Nephron progenitor cell (in vitro differentiated cells): ENCODE data around the gene PPFIA1.
A peak's percentile ranks its signal among the peaks of the same experiment; 100 is the strongest.

Experiments
- DNase-seq: peaks from one replicate; pipeline ENCODE4 v3.0.0; 2021
- H3K27ac Mint-ChIP-seq: 2 replicates; pipeline ENCODE4 v1.8.0; 2021; ENCODE audit warnings: mild to moderate bottlenecking, moderate library complexity, mixed read lengths
- H3K27me3 Mint-ChIP-seq: 2 replicates; pipeline ENCODE4 v1.8.0; 2021; ENCODE audit warnings: mild to moderate bottlenecking, low read depth, mixed read lengths; ENCODE audit not compliant: poor library complexity
- H3K36me3 Mint-ChIP-seq: 2 replicates; pipeline ENCODE4 v1.8.0; 2021; ENCODE audit warnings: low read depth, mixed read lengths
- H3K4me1 Mint-ChIP-seq: 2 replicates; pipeline ENCODE4 v1.8.0; 2021; ENCODE audit warnings: mixed read lengths
- H3K4me3 Mint-ChIP-seq: 2 replicates; pipeline ENCODE4 v1.8.0; 2021; ENCODE audit warnings: mild to moderate bottlenecking, moderate library complexity, mixed read lengths
- H3K9me3 Mint-ChIP-seq: 2 replicates; pipeline ENCODE4 v1.8.0; 2021; ENCODE audit warnings: mild to moderate bottlenecking, moderate library complexity, mixed read lengths
- TF ChIP-seq, protein P1 (sequence below): fragments of 200-600 bp; sonication (generic); IDR thresholded peaks from 2 replicates; pipeline ENCODE4 v1.5.0; 2021; ENCODE audit warnings: antibody characterized with exemption

The PPFIA1 gene

DNA sequence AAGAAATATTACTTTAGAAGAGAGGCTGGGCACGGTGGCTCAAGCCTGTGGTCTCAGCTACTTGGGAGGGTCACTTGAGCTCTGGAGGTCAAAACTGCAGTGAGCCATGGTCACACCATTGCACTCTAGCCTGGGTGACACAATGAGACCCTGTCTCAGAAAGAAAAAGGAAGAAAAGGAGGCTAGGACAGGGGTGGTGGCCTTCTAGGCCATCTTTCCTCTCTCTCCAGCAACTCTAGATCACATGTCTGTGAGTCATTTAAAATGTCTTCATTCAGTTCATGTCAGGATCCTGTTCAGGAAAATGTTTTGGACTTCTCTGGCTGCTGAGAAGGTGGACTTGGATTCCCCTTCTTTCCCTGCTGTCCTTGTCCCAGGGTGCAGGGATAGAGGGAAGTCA lies 53.3 kb downstream of the PPFIA1 start:
- no peak for DNase-seq
- no peaks in the 10 kb centered on the region for H3K27me3 Mint-ChIP-seq
- H3K4me1 Mint-ChIP-seq: peaks cover 24% of the 10 kb centered on the region
- H3K9me3 Mint-ChIP-seq: peaks cover 3% of the 10 kb centered on the region
- TF ChIP-seq, protein P1, sequence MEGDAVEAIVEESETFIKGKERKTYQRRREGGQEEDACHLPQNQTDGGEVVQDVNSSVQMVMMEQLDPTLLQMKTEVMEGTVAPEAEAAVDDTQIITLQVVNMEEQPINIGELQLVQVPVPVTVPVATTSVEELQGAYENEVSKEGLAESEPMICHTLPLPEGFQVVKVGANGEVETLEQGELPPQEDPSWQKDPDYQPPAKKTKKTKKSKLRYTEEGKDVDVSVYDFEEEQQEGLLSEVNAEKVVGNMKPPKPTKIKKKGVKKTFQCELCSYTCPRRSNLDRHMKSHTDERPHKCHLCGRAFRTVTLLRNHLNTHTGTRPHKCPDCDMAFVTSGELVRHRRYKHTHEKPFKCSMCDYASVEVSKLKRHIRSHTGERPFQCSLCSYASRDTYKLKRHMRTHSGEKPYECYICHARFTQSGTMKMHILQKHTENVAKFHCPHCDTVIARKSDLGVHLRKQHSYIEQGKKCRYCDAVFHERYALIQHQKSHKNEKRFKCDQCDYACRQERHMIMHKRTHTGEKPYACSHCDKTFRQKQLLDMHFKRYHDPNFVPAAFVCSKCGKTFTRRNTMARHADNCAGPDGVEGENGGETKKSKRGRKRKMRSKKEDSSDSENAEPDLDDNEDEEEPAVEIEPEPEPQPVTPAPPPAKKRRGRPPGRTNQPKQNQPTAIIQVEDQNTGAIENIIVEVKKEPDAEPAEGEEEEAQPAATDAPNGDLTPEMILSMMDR: no peak
- H3K4me3 Mint-ChIP-seq: peak overlapping the region; percentile 50
- peak overlapping the region; percentile 97 for H3K27ac Mint-ChIP-seq
- H3K36me3 Mint-ChIP-seq: peaks cover 42% of the 10 kb centered on the region

DNA sequence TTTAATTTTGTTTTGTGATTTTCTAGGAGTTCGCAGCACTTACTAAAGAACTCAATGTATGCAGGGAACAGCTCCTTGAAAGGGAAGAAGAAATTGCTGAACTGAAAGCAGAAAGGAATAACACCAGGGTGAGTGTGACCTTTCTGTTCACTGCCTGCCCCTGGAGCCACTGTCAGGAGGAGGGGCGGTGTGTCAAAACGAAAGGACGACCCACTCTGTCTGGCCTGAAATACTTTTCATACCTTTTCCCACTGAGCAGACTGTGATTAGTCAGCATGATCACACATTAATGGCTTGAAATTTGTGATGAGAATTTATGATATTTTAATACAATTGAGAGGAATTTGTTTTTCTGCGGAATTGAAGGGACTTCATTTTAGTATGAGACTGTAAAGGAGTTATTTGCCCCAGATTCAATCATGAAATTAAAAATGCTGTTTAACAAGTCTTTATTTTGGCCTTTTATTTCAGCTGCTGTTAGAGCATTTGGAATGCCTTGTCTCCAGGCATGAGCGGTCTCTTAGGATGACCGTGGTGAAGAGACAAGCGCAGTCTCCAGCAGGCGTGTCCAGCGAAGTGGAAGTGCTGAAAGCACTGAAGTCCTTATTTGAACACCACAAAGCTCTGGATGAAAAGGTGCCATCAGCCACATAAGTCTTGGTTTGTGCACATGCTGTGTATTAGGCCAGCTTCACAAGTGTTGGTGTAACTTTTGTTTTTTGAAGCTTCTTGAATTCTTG lies 54.1 kb downstream of the PPFIA1 start:
- no peak for DNase-seq
- Mint-ChIP-seq H3K4me3 (peak overlapping the region; percentile 50), H3K9me3 (peaks cover 3% of the 10 kb centered on the region), H3K36me3 (peaks cover 46% of the 10 kb centered on the region), H3K27ac (peak overlapping the region; percentile 97), H3K4me1 (peaks cover 24% of the 10 kb centered on the region), H3K27me3 (no peaks in the 10 kb centered on the region)
- TF ChIP-seq, protein P1: no peak

DNA sequence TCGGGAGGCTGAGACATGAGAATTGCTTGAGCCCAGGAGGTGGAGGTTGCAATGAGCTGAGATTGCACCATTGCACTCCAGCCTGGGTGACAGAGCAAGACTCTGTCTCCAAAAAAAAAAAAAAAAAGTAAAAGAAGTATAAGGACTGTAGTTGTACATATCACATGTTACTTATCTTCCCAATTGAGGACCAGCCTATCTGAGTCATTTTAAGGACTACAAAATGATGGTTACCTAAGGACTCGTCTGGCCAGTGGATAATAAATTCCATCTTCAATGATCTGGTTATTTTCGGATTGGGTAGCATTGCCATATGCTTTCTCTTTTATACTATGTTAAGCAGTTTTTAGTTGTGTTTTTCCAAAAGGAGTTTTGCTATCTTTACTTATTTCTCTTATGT lies 55.3 kb downstream of the PPFIA1 start:
- H3K36me3 Mint-ChIP-seq: peaks cover 58% of the 10 kb centered on the region
- H3K9me3 Mint-ChIP-seq: peaks cover 3% of the 10 kb centered on the region
- no peak overlapping the region for H3K27ac Mint-ChIP-seq
- TF ChIP-seq, protein P1: no peak
- DNase-seq: no peak
- peaks cover 24% of the 10 kb centered on the region for H3K4me1 Mint-ChIP-seq
- no peak overlapping the region for H3K4me3 Mint-ChIP-seq
- no peaks in the 10 kb centered on the region for H3K27me3 Mint-ChIP-seq

- Mint-ChIP-seq H3K9me3 (peaks cover 3% of the 10 kb centered on the region), H3K27me3 (no peaks in the 10 kb centered on the region), H3K27ac (no peak overlapping the region), H3K4me3 (no peak overlapping the region), H3K36me3 (peaks cover 54% of the 10 kb centered on the region), H3K4me1 (peaks cover 24% of the 10 kb centered on the region)
- TF ChIP-seq, protein P1: no peak
- DNase-seq: no peak
Measured at GRCh38 chr11:70326365-70326811, 55.9 kb downstream of the PPFIA1 start.

DNA sequence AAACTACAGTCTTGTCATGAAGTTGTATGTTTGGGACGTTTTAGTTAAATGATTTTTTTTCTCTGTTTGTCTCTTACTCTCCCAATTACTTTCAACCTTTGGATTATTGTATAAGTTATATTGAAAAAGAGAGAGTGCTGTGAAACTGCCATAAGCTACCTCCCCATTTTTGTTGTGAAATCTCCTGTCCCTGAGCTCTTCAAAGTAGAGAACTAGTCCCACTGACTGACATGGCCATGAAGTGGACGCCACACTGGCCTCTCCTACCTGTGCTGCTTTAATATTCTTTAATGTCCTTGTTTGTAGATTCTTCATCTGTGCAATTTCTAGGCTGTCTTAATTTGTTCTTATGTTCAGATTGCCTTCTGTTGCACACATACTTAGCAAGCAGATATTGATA lies 56.3 kb downstream of the PPFIA1 start:
- no peak for DNase-seq
- H3K4me3 Mint-ChIP-seq: no peak overlapping the region
- H3K27me3 Mint-ChIP-seq: no peaks in the 10 kb centered on the region
- H3K9me3 Mint-ChIP-seq: peaks cover 3% of the 10 kb centered on the region
- H3K36me3 Mint-ChIP-seq: peaks cover 55% of the 10 kb centered on the region
- H3K27ac Mint-ChIP-seq: peak overlapping the region; percentile 11
- TF ChIP-seq, protein P1: no peak
- peaks cover 24% of the 10 kb centered on the region for H3K4me1 Mint-ChIP-seq

DNA sequence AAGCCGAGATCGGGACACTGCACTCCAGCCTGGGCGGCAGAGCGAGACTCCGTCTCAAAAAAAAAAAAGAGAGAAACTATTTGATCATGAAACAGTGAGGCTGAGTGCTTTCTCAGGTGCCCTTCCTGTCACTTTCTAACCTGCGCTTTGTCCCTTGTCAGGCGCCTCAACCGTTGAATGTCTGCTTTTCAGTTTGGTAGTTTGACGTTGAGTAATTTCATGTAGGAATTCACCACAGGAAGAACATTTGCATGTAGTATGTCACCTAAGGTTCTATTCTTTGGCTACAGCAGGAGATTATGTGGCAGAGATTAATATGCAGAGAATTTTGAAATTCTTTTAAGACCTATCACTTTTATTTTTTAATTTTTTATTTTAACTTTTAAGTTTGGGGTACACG lies 57.2 kb downstream of the PPFIA1 start:
- Mint-ChIP-seq H3K27ac (no peak overlapping the region), H3K4me3 (no peak overlapping the region), H3K27me3 (no peaks in the 10 kb centered on the region), H3K4me1 (peaks cover 22% of the 10 kb centered on the region), H3K36me3 (peaks cover 60% of the 10 kb centered on the region), H3K9me3 (peaks cover 3% of the 10 kb centered on the region)
- TF ChIP-seq, protein P1: no peak
- DNase-seq: no peak
